ENCODE measurements around the gene IL34.

IL34 gene

DNA sequence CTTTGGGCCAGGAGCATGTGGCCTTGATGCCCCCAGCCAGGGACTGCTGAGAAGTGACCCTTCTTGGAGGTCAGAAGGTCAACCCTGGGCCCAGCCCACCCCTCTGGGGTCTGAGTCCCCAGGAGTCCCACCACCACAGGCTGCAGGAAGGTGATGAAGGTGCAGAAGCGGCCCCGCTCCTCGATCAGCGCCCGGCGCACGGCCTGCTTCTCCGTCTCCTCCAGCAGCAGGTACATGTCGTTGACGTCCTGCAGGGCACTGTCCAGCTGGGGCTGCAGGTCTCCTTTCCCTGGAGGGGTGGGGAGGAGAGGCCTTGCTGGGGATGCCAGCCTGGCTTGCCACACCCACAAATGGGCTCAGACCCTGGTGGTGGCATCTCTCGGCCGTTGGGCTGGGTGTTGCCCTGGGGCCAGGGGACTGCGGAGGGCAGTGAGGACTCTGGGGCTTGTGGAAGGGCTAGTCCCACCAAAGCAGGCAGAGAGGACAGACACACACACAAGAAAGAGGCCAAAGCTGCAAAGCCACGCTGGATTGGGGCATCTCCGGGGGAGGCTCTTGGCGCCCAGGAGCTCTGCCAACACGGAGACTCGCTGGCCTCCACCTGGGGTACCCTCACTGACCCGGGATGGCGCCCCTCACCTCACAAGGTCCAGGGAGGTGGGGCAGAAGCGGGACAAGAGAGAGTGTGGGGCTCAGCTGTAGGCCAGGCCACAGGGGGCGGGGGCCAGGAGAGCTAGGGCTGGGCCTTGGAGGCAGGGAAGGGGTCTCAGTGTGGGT, 31.9 kb downstream of the IL34 start:
- no peak for DNase-seq (ENCODE audit: low spot score)

GRCh38 chr16:70678898-70679670, 32.7 kb downstream of the IL34 start:
- no peak for DNase-seq (ENCODE audit: low spot score)

DNA sequence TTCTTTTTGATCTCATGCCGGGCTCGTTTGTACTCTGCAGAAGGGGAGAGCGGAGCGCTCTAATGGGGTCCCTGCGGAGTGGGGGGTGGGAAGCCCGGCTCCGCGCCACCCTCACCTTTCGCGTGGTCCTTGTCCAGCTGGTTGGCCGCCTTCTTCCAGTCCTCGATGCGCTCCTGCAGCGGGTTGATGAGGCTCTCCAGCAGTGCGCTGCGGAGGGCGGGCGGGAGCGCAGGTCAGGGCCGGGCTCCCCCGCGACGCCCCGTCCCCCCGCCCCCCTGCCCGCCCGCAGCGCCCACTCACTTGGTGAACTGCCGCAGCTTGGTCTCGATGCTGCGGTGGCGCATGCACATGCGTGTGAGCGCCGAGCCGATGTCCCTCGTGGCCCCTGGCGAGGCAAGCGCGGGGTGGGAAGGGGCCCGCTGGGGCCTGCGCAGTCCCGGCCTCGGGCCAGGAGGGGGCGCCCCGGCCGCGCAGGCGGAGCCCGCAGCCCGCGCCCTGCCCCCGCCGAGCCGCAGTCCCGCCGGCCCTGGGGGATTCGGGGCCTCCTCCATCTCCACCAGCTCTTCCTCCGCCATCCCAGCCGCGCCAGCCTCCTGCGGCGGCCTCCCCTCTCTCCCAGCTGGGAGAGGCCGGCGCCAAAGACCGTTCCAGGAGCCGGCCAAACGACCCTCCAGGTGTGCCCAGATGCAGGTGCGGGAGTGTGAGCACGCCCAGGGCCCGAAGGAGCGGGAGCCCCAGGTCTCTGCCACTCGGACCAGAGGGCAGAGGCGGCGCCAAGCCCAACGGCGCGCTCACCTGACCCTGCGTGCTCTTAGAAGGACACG, 33.5 kb downstream of the IL34 start:
- DNase-seq (ENCODE audit: low spot score): peak; percentile 79

GRCh38 chr16:70680495-70681381, 34.4 kb downstream of the IL34 start:
- no peak for DNase-seq (ENCODE audit: low spot score)

- no peak for DNase-seq (ENCODE audit: low spot score)
Observed at GRCh38 chr16:70681382-70682238, 35.3 kb downstream of the IL34 start.

GRCh38 chr16:70682239-70683145, 36.1 kb downstream of the IL34 start:
- no peak for DNase-seq (ENCODE audit: low spot score)

- DNase-seq (ENCODE audit: low spot score): no peak
Observed at GRCh38 chr16:70683146-70683944, 37.0 kb downstream of the IL34 start.

DNA sequence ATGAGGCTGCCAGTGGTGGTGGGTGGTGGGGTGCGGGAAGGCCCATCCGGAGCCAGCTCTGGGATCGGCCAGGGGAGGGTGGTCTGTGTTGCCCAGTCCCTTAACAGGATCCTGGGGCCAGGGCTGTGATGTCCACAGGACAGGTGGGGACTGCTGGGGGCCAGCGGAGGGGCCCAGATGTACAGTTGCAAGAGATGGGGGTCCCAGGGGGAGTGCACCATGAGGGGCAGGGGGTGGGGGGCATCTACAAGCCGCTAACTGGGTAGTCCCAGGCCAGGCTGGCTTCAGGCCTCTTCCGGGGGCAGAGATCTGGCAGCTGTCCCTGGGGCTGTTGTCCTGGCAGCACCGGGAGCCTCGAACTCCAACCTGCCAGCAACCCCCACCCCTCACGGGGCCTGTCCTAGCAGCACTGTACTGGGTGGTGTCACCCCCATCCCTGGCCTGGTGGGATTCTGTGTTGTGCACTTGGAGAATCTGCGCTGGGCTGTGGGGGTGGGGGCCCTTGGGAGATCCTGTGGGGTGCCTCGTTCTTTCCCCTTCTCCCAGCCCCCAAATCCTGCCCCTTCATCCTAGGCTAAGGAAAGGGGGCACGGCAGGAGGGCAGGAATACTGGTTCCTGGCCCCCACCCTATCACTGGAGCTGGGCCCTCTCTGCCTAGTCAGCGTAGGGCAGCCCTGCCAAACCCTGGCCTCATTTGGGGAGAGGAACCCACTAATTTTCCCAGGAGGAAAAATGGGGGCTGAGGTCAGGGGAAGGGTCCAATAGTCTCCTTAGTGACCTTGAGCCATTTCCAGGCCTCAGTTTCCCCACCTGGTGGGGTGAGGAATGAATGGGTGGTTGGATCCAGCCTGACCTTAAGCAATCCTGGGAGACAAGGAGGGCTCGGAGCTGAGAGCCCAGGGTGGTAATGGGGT, 38.0 kb downstream of the IL34 start:
- DNase-seq (ENCODE audit: low spot score): peak; percentile 60

- peak; percentile 48 for DNase-seq (ENCODE audit: low spot score)
Observed at GRCh38 chr16:70685061-70685937, 38.9 kb downstream of the IL34 start.

DNA sequence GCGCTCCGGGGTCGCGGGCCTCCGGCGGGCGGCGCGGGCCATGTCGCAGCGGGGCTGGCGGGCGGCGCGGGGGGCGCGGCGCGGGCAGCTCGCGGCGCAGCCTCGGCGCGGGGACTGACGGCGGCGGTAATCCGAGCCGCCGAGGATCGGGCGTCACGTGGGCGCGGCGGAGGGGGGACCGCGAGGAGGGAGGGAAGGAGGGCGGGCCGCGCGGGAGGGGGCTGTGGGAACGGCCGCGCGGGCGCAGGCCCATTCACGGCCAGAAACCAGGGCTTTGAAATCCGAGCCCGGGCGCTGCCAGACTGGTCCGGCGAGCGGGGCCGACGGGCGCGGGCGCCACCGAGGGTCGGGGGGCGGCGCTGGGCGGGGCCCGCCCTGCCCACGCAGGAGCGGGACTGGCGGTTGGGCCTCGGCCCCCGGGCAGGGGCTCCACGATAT, 39.6 kb downstream of the IL34 start, which contains the start of gene MTSS2:
Gene MTSS2 (minus strand): TSS at position 116 of the 438 bp plus-strand sequence. CDS start 262 bp downstream, outside the sequence.
- peak; percentile 98 for DNase-seq (ENCODE audit: low spot score)

DNA sequence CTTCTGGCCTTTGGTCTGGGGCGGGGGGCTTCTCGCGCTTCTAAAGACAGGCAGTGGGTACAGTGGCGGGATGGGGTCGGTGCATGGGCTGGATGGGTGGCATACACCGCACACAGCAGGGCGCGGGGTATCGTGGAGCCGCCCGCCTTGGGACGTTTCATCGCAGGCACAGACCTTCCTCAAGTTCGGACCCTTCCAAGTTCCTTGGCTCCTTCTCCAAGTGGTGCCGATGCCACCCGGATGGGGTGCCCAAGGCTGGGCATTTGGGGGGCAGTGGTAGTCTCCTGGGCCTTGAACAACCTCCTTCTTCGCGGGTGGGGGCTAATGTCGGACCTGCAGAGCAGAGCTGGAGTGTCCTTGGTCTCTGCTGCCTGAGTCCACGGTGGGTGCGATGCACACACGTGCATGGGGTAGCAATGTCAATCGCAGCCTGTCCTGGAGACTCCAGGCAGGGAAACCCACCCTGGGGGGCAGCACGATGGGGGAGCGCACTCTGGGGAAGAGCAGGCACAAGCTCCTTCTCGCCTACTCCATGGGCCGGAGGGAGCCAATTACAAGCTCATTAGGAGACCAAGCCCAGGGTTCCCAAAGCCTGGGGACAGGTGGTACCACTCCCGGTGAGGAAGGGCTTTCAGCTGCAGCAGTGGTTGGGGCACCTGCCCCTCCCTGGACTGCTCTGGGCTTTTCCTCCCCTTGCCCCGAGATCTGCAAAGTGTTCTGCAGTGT, 40.2 kb downstream of the IL34 start:
- DNase-seq (ENCODE audit: low spot score): no peak

- no peak for DNase-seq (ENCODE audit: low spot score)
Observed at GRCh38 chr16:70687102-70687511, 40.7 kb downstream of the IL34 start.

DNA sequence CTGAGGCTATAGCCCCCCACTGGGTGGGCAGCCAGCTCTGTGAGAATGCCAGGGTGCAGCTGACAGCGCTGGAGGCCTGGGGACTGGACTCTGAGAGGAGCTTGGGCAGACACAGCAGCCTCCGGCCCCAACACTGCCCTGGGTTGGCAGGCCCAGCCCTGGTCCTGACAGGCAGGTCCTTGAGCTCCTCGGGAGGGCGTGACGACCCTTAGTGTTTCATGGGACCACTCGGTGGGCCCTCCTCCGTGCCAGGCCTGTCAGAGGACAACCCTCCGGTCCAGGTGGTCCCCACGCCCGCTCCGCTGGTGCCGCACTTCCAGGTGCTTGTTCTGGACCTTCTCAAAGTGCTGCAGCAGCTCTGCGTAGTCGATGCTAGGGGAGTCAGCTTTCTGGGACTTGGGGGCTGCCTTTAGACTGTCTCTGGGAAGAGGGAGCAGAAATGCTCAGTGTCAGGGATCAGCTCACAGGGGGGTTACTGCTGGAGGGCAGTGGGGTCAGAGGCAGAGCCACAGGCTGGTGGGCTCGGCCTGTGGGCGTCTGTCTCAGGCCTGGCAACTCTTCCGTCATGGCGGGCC, 41.4 kb downstream of the IL34 start:
- no peak for DNase-seq (ENCODE audit: low spot score)

GRCh38 chr16:70688246-70688742, 41.9 kb downstream of the IL34 start:
- DNase-seq (ENCODE audit: low spot score): peak; percentile 72

All from GM03348 (cell line).